ENCODE data around the gene NLRP1. TPM values are rescaled to one million over a fixed set of nuclear protein-coding genes. Genes with fewer than 3 reads are reported as not detected.

NLRP1 gene
- total and polyA plus RNA-seq, 10 of the 15 experiments (the other 5 are each of a cell fraction or from before 2014, with no cell fraction given): 2.8 to 21.8 (median 11.9) TPM

GRCh38 chr17:5486206-5487124, 97.8 kb downstream of the NLRP1 start, which contains the start of gene MIS12 (continued):
- peak; percentile 83 for TF ChIP-seq ZNF687 (IDR thresholded peaks at IDR 0.05)
- TF ChIP-seq PML (IDR thresholded peaks at IDR 0.05; ENCODE audit: low read length): peak; percentile 85
- no peak for TF ChIP-seq SPI1 (IDR thresholded peaks at IDR 0.05; ENCODE audit: borderline replicate concordance, insufficient read depth, low read depth, low read length)
- 0 out of 2 replicates have a peak, but pooled peaks have one; percentile 8 for TF ChIP-seq IRF4 (IDR thresholded peaks at IDR 0.05; ENCODE audit: low read depth, low read length)
- peak; percentile 98 for TF ChIP-seq POLR2A (IDR thresholded peaks at IDR 0.05; ENCODE audit: low read depth, low read length)
- peak; percentile 70 for TF ChIP-seq DPF2 (IDR thresholded peaks at IDR 0.05)
- peak in 1 of 2 experiments; percentile 22; a peak in 1 of 3 replicates for TF ChIP-seq EGR1 (IDR thresholded peaks at IDR 0.05; ENCODE audit: borderline replicate concordance in 1 of 2, low read depth in 2 of 2, low read length in 2 of 2)
- TF ChIP-seq SRF (IDR thresholded peaks at IDR 0.05; ENCODE audit: low read depth in 2 of 2, low read length in 2 of 2): no peak
- peak; percentile 57; the same call in 2 of the 3 replicates for TF ChIP-seq POU2F2 (IDR thresholded peaks at IDR 0.05; ENCODE audit: borderline replicate concordance, low read depth, low read length)
- no peak for TF ChIP-seq TCF3 (IDR thresholded peaks at IDR 0.05; ENCODE audit: borderline replicate concordance, insufficient read depth, low read depth, low read length)
- peak; percentile 24; the same call in 1 of the 2 replicates for TF ChIP-seq BCL11A (IDR thresholded peaks at IDR 0.05; ENCODE audit: low read depth, low read length)
- peak; percentile 88 for TF ChIP-seq ZBTB40 (IDR thresholded peaks at IDR 0.05; ENCODE audit: borderline replicate concordance)
- TF ChIP-seq SKIL (IDR thresholded peaks at IDR 0.05; ENCODE audit: low read depth, poor library complexity, severe bottlenecking): peak; percentile 32
- TF ChIP-seq RELA (IDR thresholded peaks at IDR 0.05; ENCODE audit: borderline replicate concordance, partially characterized antibody): peak; percentile 77
- peak; percentile 88 for TF ChIP-seq GABPA (IDR thresholded peaks at IDR 0.05; ENCODE audit: low read depth)
- TF ChIP-seq MYB (IDR thresholded peaks at IDR 0.05; ENCODE audit: borderline replicate concordance, low read depth, low read length): no peak
- TF ChIP-seq YY1 (IDR thresholded peaks at IDR 0.05; ENCODE audit: low read depth, low read length): peak; percentile 51
- peak; percentile 67; the same call in 1 of the 2 replicates for TF ChIP-seq RFX5 (IDR thresholded peaks at IDR 0.05; ENCODE audit: low read depth, low read length)
- peak; percentile 87 for TF ChIP-seq LARP7 (IDR thresholded peaks at IDR 0.05)
